OCI-LY7 (cell line): ENCODE results near the gene SGPL1. TPM values are rescaled to one million over a fixed set of nuclear protein-coding genes. Genes with fewer than 3 reads are reported as not detected.
"Not testable (repeated sequence)": the region's sequence is repeated elsewhere in the genome, so short reads cannot be mapped to it uniquely, and the experiment has no call there.

Experiments used
- BruUV-seq: library from RNA; stranded (reverse); fragments of 400-500 nt; replicated peaks from 2 replicates; lab custom pipeline; 2021; lab: Mats Ljungman, UMichigan
- CTCF ChIA-PET: fragments of 300-600 bp; sonication (Branson Sonifier 250); formaldehyde crosslinking; loops from one replicate; lab custom pipeline; 2022; ENCODE audit warnings: antibody characterized with exemption; ENCODE audit not compliant: unreplicated experiment; lab: Charles Lee
- POLR2A ChIA-PET: fragments of 300-600 bp; sonication (Branson Sonifier 250); formaldehyde crosslinking; loops from one replicate; lab custom pipeline; 2022; ENCODE audit warnings: antibody characterized with exemption; lab: Charles Lee
- DNase-seq: peaks from one replicate; pipeline ENCODE4 v3.0.0-alpha.2; 2015; ENCODE audit warnings: low spot score
- H2AFZ ChIP-seq: fragments of 200-600 bp; sonication (generic), shearing (Covaris generic); 2 replicates; pipeline ENCODE4 v1.6.1; 2014; ENCODE audit warnings: mild to moderate bottlenecking, antibody characterized with exemption, low read length, moderate library complexity
- H3K27ac ChIP-seq: fragments of 200-600 bp; sonication (generic); 2 replicates; pipeline ENCODE4 v1.5.1; 2014; ENCODE audit warnings: mixed run types, low read depth, mild to moderate bottlenecking, moderate library complexity, low read length, inconsistent platforms; ENCODE audit not compliant: poor library complexity, severe bottlenecking
- H3K36me3 ChIP-seq: fragments of 200-600 bp; sonication (generic); 2 replicates; pipeline ENCODE4 v1.6.1; 2014; ENCODE audit warnings: mild to moderate bottlenecking, antibody characterized with exemption, low read length, moderate library complexity, mixed read lengths; ENCODE audit not compliant: insufficient read depth
- H3K4me1 ChIP-seq: fragments of 200-600 bp; sonication (generic); 2 replicates; pipeline ENCODE4 v1.5.1; 2014; ENCODE audit warnings: mild to moderate bottlenecking, low read length; ENCODE audit not compliant: insufficient read depth, poor library complexity, severe bottlenecking
- H3K4me2 ChIP-seq: fragments of 200-600 bp; sonication (generic); 2 replicates; pipeline ENCODE4 v1.6.1; 2014; ENCODE audit warnings: mild to moderate bottlenecking, low read length
- H3K4me3 ChIP-seq: fragments of 200-600 bp; sonication (generic); 2 replicates; pipeline ENCODE4 v1.5.1; 2014; ENCODE audit warnings: mild to moderate bottlenecking, low read depth, low read length; ENCODE audit not compliant: poor library complexity, severe bottlenecking
- H3K79me2 ChIP-seq: fragments of 200-600 bp; sonication (generic); 2 replicates; pipeline ENCODE4 v1.6.1; 2016; ENCODE audit warnings: low read depth, mild to moderate bottlenecking, low read length, moderate library complexity, mixed read lengths; ENCODE audit not compliant: insufficient read depth
- H3K9me2 ChIP-seq: fragments of 200-600 bp; sonication (generic); 2 replicates; pipeline ENCODE4 v1.6.1; 2016; ENCODE audit warnings: mild to moderate bottlenecking, low read length, mixed read lengths; ENCODE audit not compliant: insufficient read depth
- H3K9me3 ChIP-seq: fragments of 200-600 bp; sonication (generic); 2 replicates; pipeline ENCODE4 v1.6.1; 2014; ENCODE audit warnings: mild to moderate bottlenecking, mixed run types, low read length, mixed read lengths
- H4K20me1 ChIP-seq: fragments of 200-600 bp; sonication (generic); 2 replicates; pipeline ENCODE4 v1.6.1; 2014; ENCODE audit warnings: mild to moderate bottlenecking, antibody characterized with exemption, low read length, moderate library complexity, mixed read lengths; ENCODE audit not compliant: insufficient read depth
- EZH2phosphoT487 ChIP-seq: fragments of 200-600 bp; sonication (generic); IDR thresholded peaks from 2 replicates; pipeline ENCODE4 v1.6.1; 2018; ENCODE audit warnings: low read depth, borderline replicate concordance, mild to moderate bottlenecking, mixed run types, antibody characterized with exemption, low read length, moderate library complexity, mixed read lengths
- intact Hi-C: fragments of 100-400 bp; cut with micrococcal nuclease; formaldehyde crosslinking; loops from one replicate; pipeline ENCODE4 v1.10.0; 2022; ENCODE audit not compliant: unreplicated experiment
- total RNA-seq, 2 experiments: library from RNA; depleted of rRNA in 1 of 2; stranded (reverse); fragments of >200 nt in 1 of 2; shearing (Covaris generic) in 1 of 2; gene quantifications; 2 replicates each; pipeline ENCODE4 v1.2.3, GENCODE V29; 2014 to 2022
- TF ChIP-seq, protein P1 (sequence below): fragments of 200-600 bp; sonication (generic); conservative IDR thresholded peaks from 2 replicates; pipeline ENCODE4 v1.5.1; 2014; ENCODE audit warnings: mild to moderate bottlenecking, antibody characterized with exemption, low read length, moderate library complexity, mixed read lengths

SGPL1 gene
- total RNA-seq, 2 experiments from 2014 or later, result 11.7 to 25.1 TPM

DNA sequence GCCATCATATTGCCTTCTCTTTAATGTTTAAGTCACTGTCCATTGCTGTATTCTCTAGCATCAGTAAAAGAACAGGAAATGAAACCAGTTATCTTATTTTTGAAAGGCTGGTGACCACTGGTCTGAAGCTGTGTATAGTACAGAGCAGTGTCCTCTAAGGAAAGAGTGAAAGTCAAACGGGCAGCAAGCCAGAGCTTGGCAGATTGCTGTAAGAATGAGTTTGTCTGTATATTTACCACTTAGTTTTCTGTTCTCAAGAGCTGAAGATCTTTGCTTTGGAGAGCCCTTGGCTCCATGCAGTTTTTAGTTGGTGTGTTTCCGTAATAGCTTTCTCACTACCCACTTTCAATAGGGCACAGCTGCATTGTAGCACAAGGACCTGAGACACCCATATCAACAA lies 40.7 kb downstream of the SGPL1 start:
- H4K20me1 ChIP-seq, result no peaks in the 10 kb centered on the region
- DNase-seq, result no peak
- POLR2A ChIA-PET, result interaction anchor here (1.1 kb wide), 1 partner anchor 401 kb away, joined by 3 read pairs; no protein-coding TSS in a partner anchor
- H3K36me3 ChIP-seq, result peaks cover 45% of the 10 kb centered on the region
- H3K9me3 ChIP-seq, result no peaks in the 10 kb centered on the region
- no TSS peak for BruUV-seq
- H3K9me2 ChIP-seq, result no peaks in the 10 kb centered on the region
- intact Hi-C loops, result no loop called here
- no peak overlapping the region for H3K4me3 ChIP-seq
- no peak for TF ChIP-seq EZH2phosphoT487
- TF ChIP-seq, protein P1, sequence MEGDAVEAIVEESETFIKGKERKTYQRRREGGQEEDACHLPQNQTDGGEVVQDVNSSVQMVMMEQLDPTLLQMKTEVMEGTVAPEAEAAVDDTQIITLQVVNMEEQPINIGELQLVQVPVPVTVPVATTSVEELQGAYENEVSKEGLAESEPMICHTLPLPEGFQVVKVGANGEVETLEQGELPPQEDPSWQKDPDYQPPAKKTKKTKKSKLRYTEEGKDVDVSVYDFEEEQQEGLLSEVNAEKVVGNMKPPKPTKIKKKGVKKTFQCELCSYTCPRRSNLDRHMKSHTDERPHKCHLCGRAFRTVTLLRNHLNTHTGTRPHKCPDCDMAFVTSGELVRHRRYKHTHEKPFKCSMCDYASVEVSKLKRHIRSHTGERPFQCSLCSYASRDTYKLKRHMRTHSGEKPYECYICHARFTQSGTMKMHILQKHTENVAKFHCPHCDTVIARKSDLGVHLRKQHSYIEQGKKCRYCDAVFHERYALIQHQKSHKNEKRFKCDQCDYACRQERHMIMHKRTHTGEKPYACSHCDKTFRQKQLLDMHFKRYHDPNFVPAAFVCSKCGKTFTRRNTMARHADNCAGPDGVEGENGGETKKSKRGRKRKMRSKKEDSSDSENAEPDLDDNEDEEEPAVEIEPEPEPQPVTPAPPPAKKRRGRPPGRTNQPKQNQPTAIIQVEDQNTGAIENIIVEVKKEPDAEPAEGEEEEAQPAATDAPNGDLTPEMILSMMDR, result no peak
- no peak overlapping the region for H2AFZ ChIP-seq
- H3K79me2 ChIP-seq, result no peaks in the 10 kb centered on the region
- H3K4me2 ChIP-seq, result no peak overlapping the region
- CTCF ChIA-PET, result no interaction called here
- no peak overlapping the region for H3K27ac ChIP-seq
- no peaks in the 10 kb centered on the region for H3K4me1 ChIP-seq

DNA sequence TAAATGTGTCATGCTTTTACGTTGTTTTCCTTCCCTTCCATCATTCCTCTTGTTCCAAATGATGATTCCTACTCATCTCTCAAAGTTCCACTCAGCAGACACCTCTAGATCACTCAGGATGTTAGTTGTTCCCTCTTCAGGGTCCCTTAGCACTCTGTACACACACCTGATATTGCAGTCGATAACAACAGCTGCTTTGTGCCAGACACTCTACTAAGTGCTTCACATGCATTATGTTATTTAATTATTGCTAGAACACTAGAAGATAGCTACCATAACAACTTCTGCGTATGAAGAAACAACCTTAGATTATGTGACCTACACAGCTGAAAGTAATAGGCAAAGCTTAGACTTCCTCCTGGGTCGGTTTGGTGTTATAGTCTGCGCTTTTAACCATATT lies 43.0 kb downstream of the SGPL1 start:
- CTCF ChIA-PET, result no interaction called here
- Histone ChIP-seq H3K79me2 (no peaks in the 10 kb centered on the region), H3K27ac (no peak overlapping the region), H3K4me2 (no peak overlapping the region), H4K20me1 (no peaks in the 10 kb centered on the region), H3K4me1 (no peaks in the 10 kb centered on the region), H2AFZ (no peak overlapping the region), H3K36me3 (peaks cover 43% of the 10 kb centered on the region), H3K4me3 (no peak overlapping the region), H3K9me3 (no peaks in the 10 kb centered on the region), H3K9me2 (no peaks in the 10 kb centered on the region)
- POLR2A ChIA-PET, result interaction anchor here (1.4 kb wide), 1 partner anchor 10 kb away, joined by 3 read pairs; no protein-coding TSS in a partner anchor
- BruUV-seq, result no TSS peak
- TF ChIP-seq, protein P1, result no peak
- no peak for TF ChIP-seq EZH2phosphoT487
- no peak for DNase-seq
- intact Hi-C loops, result no loop called here

DNA sequence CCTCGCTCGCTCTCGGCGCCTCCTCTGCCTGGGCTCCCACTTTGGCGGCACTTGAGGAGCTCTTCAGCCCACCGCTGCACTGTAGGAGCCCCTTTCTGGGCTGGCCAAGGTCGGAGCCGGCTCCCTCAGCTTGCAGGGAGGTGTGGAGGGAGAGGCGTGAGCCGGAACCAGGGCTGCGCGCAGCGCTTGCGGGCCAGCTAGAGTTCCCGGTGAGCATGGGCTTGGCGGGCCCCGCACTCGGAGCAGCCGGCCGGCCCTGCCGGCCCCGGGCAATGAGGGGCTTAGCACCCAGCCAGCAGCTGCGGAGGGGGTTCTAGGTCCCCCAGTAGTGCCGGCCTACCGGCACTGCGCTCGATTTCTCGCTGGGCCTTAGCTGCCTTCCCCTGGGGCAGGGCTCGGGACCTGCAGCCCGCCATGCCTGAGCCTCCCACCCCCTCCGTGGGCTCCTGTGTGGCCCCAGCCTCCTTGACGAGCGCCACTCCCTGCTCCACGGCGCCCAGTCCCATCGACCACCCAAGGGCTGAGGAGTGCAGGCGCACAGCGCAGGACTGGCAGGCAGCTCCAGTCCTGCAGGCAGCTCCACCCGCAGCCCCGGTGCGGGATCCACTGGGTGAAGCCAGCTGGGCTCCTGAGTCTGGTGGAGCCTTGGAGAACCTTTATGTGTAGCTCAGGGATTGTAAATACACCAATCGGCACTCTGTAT lies 45.9 kb downstream of the SGPL1 start:
- intact Hi-C loops, H3K79me2 ChIP-seq, H4K20me1 ChIP-seq, DNase-seq, H3K4me1 ChIP-seq, H3K9me3 ChIP-seq, CTCF ChIA-PET, BruUV-seq, H2AFZ ChIP-seq, H3K27ac ChIP-seq, H3K4me3 ChIP-seq, POLR2A ChIA-PET, H3K4me2 ChIP-seq, H3K9me2 ChIP-seq: not testable (repeated sequence)
- H3K36me3 ChIP-seq, result peaks cover 33% of the 10 kb centered on the region
